Measurements from ENCODE around the gene DLEU7.

Gene DLEU7

DNA sequence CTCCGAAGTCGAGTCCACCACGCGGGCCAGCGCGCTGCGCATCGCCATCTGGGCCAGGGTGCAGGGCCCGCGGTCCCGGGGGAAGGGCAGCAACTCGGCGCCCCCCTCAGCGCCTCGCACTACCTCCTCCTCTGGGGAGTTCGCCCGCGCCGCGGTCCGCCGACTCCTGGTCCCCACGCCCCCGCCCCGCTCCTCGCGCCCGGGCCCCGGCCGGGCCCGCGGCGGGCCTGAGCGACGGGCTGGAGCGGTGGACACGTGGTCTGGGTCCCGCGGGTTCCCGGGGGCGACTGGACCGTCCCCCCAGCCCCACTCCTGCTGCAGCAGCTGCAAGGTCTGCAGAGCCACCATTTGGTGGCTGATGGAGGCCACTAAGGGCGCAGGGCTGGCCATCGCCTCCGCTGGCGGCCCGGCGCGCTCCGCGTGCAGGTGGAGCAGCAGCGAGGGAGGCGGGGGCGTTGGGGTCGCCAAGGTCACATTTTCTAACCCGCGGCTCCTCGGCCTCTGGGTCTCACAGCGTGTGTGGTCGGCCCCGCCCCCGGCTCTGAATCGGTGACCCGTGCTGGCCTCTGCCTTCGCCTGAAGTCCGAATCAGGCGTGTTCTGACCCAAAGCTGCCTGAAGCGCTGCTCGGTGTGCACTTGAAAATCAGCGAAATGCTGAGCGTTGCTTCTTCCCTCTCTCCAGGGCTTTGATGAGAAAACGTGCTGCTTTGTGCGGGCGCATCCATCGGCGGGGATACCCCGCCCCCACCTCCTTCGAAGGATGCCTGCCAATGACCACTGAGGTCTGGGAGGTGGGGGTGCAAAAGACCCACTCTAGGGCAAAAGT lies at the start of gene DLEU7:
TSS of gene DLEU7 (minus strand) at position 436 of the 827 bp plus-strand sequence. CDS start at position 390, 46 bp downstream.
- no peaks in the 10 kb centered on the region for H3K9me3 Mint-ChIP-seq (ENCODE audit: low read depth)
- H3K4me3 Mint-ChIP-seq, result peak within 1 kb of the TSS; percentile 4

DNA sequence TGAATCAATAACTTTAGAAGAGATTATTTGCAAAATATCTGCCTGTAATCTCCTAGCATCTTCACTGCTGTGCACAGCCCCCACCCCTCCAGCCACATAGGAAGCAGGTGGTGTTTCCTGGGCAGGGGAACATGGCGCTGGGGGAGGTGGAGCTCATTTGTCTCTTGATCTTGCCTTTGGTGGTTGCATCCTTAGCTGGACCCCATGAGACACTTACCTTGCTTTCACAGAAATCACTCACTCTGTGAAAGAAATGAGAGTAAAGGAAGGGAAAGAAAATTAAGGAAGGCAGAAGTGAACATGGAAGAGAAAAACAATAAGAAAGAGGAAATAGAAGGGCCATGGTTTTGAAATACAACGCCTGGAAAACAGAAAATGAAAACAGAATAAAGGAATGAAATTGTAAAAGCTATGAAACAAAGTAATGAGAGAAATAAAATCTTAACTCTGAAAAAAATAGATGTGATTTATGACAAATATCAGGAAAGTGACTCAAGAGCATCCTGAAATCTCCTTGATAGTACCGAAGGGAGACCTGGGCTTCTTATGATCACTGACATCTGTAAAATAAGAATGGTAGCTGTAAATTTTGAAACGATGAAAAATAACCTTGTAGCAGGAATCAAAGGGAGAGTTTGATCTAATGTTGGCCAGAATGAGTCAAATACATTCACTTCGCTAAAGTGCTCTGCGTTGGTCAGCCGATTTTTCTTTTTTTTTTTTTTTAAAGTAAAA lies 48.9 kb upstream of the DLEU7 start:
- peak overlapping the region; percentile 88 for H3K27ac Mint-ChIP-seq
- no peaks in the 10 kb centered on the region for H3K27me3 Mint-ChIP-seq
- peaks cover 3% of the 10 kb centered on the region for H3K9me3 Mint-ChIP-seq (ENCODE audit: low read depth)
- H3K4me3 Mint-ChIP-seq, result peak overlapping the region; percentile 75
- peaks cover 4% of the 10 kb centered on the region for H3K36me3 Mint-ChIP-seq
- peaks cover 40% of the 10 kb centered on the region for H3K4me1 Mint-ChIP-seq (ENCODE audit: low read depth)

More for the DNA sequence above, at the start of gene DLEU7:
- Mint-ChIP-seq H3K27ac (no peak within 1 kb of the TSS), H3K27me3 (peaks cover 9% of the 10 kb centered on the region), H3K4me1 (ENCODE audit: low read depth) (peaks cover 13% of the 10 kb centered on the region), H3K36me3 (peaks cover 6% of the 10 kb centered on the region)

DNA sequence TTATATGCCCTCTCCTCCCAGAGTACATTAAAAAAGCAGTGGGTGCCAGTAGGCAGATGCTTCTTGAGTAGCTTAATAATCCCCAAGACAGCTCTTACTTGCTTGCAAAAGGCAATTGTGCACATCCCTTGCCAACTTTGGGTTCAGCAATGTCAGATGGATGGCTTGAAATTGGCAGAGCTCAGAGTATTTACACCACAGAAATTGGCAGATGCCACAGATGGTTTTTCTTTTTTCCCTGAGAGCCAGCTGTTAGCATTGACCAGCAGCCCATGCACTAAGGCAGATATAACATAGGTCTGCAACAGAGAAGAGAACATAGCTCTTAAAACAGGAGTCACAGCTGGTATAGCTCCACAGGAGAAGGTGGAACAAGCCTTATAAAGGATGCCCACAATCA lies 47.7 kb upstream of the DLEU7 start:
- Mint-ChIP-seq H3K36me3 (peaks cover 4% of the 10 kb centered on the region), H3K4me3 (no peak overlapping the region), H3K4me1 (ENCODE audit: low read depth) (peaks cover 40% of the 10 kb centered on the region), H3K27me3 (no peaks in the 10 kb centered on the region), H3K9me3 (ENCODE audit: low read depth) (peaks cover 3% of the 10 kb centered on the region), H3K27ac (peak overlapping the region; percentile 31)

DNA sequence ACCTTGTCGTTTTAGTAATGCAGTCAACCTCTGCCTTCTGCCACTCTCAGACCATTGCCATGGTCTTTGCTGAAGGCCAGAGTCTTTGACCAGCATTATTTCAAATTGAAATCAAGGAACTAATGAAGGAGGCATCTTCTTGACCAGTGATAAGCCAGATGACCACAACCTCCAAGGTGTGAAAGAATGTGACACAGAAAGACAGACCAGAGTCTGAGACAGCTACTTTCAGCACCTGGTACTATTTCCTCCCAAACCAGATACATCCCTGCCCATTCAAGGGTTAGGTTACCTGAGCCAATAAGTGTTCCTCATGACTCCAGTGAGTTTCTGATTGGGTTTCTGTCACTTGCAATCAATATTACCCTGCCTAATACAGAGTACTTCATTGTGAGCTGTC lies 45.8 kb upstream of the DLEU7 start:
- no peak overlapping the region for H3K4me3 Mint-ChIP-seq
- H3K27me3 Mint-ChIP-seq, result no peaks in the 10 kb centered on the region
- no peak overlapping the region for H3K27ac Mint-ChIP-seq
- H3K4me1 Mint-ChIP-seq (ENCODE audit: low read depth), result peaks cover 36% of the 10 kb centered on the region
- H3K36me3 Mint-ChIP-seq, result no peaks in the 10 kb centered on the region
- H3K9me3 Mint-ChIP-seq (ENCODE audit: low read depth), result no peaks in the 10 kb centered on the region

DNA sequence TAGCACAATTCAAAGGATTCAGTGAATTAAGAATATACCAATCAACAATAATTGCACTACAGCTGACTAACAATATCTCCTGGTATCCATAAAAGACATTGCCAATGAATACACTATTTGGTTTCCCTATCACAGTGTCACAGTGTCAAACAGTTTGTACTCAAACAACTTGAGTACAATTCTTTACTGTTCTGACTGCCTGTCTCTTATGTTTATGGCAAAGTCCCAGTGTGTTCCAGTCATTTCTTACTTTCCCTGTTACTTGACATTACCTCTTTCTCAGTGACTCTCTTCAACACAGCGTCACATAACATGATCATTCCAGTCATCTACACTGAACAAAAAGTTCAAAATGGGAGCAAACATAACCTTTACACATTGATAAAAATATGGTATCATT lies 44.9 kb upstream of the DLEU7 start:
- Mint-ChIP-seq H3K9me3 (ENCODE audit: low read depth) (no peaks in the 10 kb centered on the region), H3K27me3 (no peaks in the 10 kb centered on the region), H3K4me3 (no peak overlapping the region), H3K4me1 (ENCODE audit: low read depth) (peaks cover 26% of the 10 kb centered on the region), H3K27ac (no peak overlapping the region), H3K36me3 (no peaks in the 10 kb centered on the region)

DNA sequence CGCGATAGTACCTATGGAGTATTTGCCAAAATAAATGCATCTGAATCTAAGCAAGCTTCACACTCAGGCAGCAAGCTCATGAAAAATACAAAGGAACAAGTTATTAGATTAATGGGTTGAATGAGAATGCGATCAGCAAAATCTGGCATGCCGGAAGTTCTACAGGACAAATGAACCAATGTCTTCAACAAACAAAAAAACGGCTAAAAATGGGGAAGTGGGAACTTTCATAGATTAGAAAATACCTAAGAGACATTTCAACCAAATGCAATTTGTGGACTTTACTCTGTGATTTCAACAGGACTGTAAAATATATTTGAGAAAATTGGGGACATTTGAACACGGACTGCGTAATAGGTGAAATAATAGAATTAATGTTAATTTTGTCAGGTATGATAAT lies 43.7 kb upstream of the DLEU7 start:
- H3K36me3 Mint-ChIP-seq, result peaks cover 3% of the 10 kb centered on the region
- no peak overlapping the region for H3K4me3 Mint-ChIP-seq
- H3K27ac Mint-ChIP-seq, result no peak overlapping the region
- H3K4me1 Mint-ChIP-seq (ENCODE audit: low read depth), result peaks cover 16% of the 10 kb centered on the region
- H3K27me3 Mint-ChIP-seq, result no peaks in the 10 kb centered on the region
- H3K9me3 Mint-ChIP-seq (ENCODE audit: low read depth), result no peaks in the 10 kb centered on the region

DNA sequence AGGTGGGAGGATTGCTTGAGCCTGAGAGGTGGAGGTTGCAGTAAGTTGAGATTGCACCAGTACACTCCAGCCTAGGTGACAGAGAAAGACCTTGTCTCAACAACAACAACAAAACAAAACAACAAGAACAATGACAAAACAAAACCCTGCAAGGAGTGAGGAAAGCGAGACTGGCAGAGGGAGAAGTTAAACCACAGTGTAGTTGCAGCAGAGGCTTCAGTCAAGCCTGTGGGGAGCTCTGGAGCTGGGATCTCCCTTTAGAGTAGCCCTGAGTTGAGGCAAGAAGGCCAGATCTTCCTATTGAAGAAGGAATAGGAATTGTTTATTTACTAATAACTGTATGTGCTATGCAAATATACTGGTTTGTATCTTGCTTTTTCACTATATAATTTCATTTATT lies 40.8 kb upstream of the DLEU7 start:
- Mint-ChIP-seq H3K9me3 (ENCODE audit: low read depth) (no peaks in the 10 kb centered on the region), H3K36me3 (peaks cover 5% of the 10 kb centered on the region), H3K27ac (no peak overlapping the region), H3K4me3 (no peak overlapping the region), H3K4me1 (ENCODE audit: low read depth) (no peaks in the 10 kb centered on the region), H3K27me3 (no peaks in the 10 kb centered on the region)

DNA sequence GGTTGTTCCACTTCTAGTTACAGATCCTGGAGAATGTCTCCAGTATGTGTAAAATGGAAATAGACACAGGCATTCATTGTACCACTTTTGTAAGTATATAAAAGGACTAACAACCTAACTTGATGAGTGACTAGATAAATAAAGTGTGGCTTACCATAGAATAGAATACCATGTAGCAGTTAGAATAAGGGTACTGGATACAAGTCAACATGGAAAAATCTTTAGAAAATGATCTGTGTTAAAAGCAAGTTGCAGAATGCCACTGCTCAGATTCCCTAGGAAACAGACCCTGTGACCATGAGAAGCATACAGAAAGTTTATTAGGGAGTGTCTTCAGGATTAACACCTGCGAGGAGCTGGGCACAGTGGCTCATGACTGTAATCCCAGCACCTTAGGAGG lies 40.2 kb upstream of the DLEU7 start:
- no peaks in the 10 kb centered on the region for H3K4me1 Mint-ChIP-seq (ENCODE audit: low read depth)
- peaks cover 5% of the 10 kb centered on the region for H3K36me3 Mint-ChIP-seq
- no peaks in the 10 kb centered on the region for H3K27me3 Mint-ChIP-seq
- no peak overlapping the region for H3K27ac Mint-ChIP-seq
- no peaks in the 10 kb centered on the region for H3K9me3 Mint-ChIP-seq (ENCODE audit: low read depth)
- no peak overlapping the region for H3K4me3 Mint-ChIP-seq

DNA sequence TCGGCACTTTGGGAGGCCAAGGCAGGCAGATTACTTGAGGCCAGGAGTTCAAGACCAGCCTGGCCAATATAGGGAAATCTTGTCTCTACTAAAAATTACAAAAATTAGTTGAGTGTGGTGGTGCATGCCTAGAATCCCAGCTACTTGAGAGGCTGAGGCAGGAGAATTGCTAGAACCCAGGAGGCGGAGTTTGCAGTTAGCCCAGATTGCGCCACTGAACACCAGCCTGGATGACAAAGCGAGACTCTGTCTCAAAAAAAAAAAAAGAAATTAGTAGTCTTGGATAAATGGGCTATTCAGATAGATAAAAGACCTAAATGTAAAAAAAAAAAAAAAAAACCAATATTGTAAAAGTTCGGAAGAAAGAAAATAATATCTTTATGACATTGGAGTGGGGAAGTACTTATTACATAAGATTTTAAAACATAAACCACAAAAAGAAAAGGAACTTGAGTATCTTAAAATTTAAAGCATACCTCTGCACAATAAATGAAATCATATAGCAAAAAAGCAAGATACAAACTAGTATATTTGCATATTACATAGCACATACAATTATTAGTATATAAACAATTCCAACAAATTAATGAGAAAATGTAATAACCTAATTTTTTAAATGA lies 39.4 kb upstream of the DLEU7 start:
- Mint-ChIP-seq H3K36me3 (peaks cover 5% of the 10 kb centered on the region), H3K27ac (no peak overlapping the region), H3K27me3 (no peaks in the 10 kb centered on the region), H3K9me3 (ENCODE audit: low read depth) (no peaks in the 10 kb centered on the region), H3K4me1 (ENCODE audit: low read depth) (no peaks in the 10 kb centered on the region), H3K4me3 (no peak overlapping the region)

DNA sequence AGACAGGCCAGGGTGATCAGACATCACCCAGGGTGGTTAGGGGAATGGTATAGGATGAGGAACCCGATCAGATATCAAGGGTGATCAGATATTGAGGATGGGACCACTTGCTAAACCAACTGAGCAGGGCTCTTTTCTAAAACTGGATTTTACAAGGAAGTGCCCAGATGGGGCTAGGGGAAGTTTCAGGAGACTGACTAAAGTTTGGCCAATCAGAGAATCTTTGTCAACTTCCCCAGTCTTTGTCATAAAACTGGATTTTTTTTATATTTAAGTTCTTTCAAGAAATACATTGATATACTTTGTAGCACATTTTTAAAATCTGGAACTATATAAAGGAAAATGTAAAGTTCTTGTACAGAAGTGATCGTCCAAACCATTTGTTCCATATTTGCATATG lies 30.5 kb upstream of the DLEU7 start:
- Mint-ChIP-seq H3K4me1 (ENCODE audit: low read depth) (no peaks in the 10 kb centered on the region), H3K27me3 (no peaks in the 10 kb centered on the region), H3K27ac (no peak overlapping the region), H3K4me3 (no peak overlapping the region), H3K9me3 (ENCODE audit: low read depth) (no peaks in the 10 kb centered on the region), H3K36me3 (no peaks in the 10 kb centered on the region)

DNA sequence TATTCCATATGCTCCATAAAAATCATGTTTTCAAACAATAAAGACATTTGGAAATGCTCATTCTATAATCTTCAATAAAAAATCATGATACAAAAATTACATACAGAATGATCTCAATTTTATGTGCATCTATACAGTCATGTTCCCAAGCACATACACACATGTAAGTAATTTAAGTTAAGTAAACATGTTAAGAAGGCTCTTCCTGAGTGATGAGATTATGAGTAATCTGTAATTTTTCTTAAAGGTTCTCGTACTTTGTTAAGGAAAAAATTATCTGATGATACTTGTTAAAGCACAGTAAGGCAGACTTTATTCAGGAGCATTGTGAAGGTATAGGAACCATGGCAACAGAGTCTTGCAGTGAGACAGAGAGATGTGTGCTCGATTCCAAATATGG lies 30.0 kb upstream of the DLEU7 start:
- Mint-ChIP-seq H3K9me3 (ENCODE audit: low read depth) (no peaks in the 10 kb centered on the region), H3K4me1 (ENCODE audit: low read depth) (no peaks in the 10 kb centered on the region), H3K27me3 (no peaks in the 10 kb centered on the region), H3K36me3 (no peaks in the 10 kb centered on the region), H3K27ac (no peak overlapping the region), H3K4me3 (no peak overlapping the region)

DNA sequence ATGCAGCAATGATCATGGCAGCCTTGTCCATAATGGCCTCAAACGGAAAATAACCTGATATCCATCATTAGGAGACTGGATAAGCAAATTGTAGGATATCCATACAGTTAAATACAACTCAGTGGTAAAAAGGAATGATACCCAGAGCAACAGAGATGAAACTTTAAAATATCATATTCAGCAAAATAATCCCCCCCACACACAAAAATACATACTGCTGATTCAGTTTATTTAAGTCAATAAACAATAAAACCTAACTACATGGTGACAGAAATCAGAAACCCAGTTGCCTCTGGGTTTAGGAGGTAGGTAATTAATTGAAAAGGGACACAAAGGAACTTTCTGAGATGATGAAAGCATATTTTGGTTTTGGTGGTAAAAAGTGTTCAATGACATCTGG lies 27.9 kb upstream of the DLEU7 start:
- Mint-ChIP-seq H3K27me3 (no peaks in the 10 kb centered on the region), H3K27ac (no peak overlapping the region), H3K4me1 (ENCODE audit: low read depth) (no peaks in the 10 kb centered on the region), H3K4me3 (no peak overlapping the region), H3K36me3 (no peaks in the 10 kb centered on the region), H3K9me3 (ENCODE audit: low read depth) (no peaks in the 10 kb centered on the region)

DNA sequence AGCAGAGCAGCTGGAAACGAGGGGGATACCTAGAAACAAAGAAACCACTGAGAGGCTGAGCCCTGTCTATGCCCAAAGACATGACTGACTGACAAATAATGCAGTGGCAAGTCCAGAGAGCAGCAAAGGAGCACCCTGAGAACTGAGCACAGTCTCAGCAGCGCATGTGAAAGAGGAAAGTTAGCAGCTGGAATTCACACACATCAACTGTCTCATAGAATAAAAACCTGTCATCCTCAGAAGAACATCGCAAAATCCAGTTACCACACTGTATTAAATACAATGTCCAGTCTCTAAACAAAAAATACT lies 24.1 kb upstream of the DLEU7 start:
- no peaks in the 10 kb centered on the region for H3K36me3 Mint-ChIP-seq

DNA sequence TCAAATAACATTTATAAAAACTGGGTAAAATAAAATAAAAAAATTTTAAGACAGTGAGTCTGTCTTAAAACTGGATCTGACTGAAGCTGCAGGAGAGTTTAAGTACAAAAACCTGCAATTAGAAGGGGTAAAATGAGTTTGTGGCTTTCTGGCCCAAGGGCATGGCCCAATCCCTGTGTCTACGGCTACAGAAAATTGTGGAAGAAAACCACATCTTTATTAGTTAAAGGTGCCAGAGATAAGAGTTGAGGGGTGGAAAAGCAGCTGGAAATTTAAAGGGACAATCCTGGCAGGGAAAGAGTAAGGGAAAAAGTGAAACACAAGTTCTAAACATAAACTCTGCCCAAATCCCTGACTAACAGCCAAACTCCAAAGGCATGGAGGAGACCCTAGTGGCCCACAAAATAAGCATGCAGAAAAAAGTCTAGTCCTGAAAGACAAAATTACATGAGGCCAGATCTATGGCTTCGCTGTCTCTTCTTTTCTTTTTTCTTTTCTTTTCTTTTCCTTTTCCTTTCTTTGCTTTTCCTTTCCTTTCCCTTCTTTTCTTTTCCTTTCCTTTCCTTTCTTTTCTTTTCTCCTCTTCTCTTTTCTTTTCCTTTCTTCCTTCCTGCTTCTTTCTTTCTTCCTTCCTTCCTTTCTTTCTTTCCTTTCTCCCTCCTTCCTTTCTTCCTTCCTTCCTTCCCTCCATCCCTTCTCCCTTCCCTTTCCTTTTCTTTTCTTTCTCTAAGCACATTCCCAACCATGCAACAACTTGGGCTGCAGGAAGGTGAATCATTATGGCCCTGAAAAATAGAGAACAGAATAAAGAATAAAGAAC lies 23.5 kb upstream of the DLEU7 start:
- H3K4me3 Mint-ChIP-seq, result no peak overlapping the region
- H3K4me1 Mint-ChIP-seq (ENCODE audit: low read depth), result no peaks in the 10 kb centered on the region
- no peaks in the 10 kb centered on the region for H3K27me3 Mint-ChIP-seq
- H3K36me3 Mint-ChIP-seq, result no peaks in the 10 kb centered on the region
- no peak overlapping the region for H3K27ac Mint-ChIP-seq
- H3K9me3 Mint-ChIP-seq (ENCODE audit: low read depth), result no peaks in the 10 kb centered on the region

More for the DNA sequence above, 24.1 kb upstream of the DLEU7 start:
- H3K4me1 Mint-ChIP-seq (ENCODE audit: low read depth), result no peaks in the 10 kb centered on the region
- no peak overlapping the region for H3K4me3 Mint-ChIP-seq
- no peaks in the 10 kb centered on the region for H3K9me3 Mint-ChIP-seq (ENCODE audit: low read depth)
- H3K27ac Mint-ChIP-seq, result no peak overlapping the region
- H3K27me3 Mint-ChIP-seq, result no peaks in the 10 kb centered on the region

DNA sequence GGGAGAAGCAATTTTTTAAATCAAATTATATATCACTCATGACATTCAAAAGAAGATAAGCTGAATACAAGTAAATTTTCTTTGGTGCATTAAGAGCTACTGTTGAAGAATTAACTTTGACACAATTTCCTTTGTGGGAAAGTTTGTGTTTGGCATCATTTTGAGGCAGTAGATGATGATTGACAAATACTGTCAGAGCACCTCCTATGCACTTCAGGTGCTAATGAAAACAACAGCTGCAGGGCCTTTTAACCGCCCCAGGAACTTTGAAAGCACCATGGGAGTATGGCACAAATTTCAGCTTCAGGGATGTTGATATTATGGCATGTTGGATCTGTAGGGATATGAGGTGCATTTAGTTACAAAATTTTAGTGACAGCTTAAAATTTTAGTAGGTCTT lies 21.0 kb upstream of the DLEU7 start:
- Mint-ChIP-seq H3K27me3 (no peaks in the 10 kb centered on the region), H3K4me1 (ENCODE audit: low read depth) (no peaks in the 10 kb centered on the region), H3K36me3 (peaks cover 4% of the 10 kb centered on the region)

More for the DNA sequence above, 21.0 kb upstream of the DLEU7 start:
- Mint-ChIP-seq H3K27ac (no peak overlapping the region), H3K9me3 (ENCODE audit: low read depth) (peaks cover 6% of the 10 kb centered on the region), H3K4me3 (no peak overlapping the region)

Measured in activated naive CD8-positive, alpha-beta T cell (primary cell).